RWPE1 (cell line): ENCODE measurements around the gene MARS1.

Experiments
- CTCF ChIA-PET: fragments of 350-600 bp; sonication (Branson Sonifier 250); formaldehyde crosslinking; extraction: SDS; loops from one replicate; lab custom pipeline; 2021; lab: Yijun Ruan, JAX
- POLR2A ChIA-PET: fragments of 400-600 bp; formaldehyde crosslinking; extraction: SDS; loops from one replicate; lab custom pipeline; 2020; ENCODE audit warnings: antibody characterized with exemption; ENCODE audit not compliant: low non-redundant PET; lab: Yijun Ruan, JAX
- DNase-seq: peaks from one replicate; pipeline ENCODE4 v3.0.0; 2012; ENCODE audit warnings: low spot score
- H3K27ac ChIP-seq: fragments of 450-650 bp; 2 replicates; pipeline ENCODE4 v1.5.1; 2017
- TF ChIP-seq, protein P1 (sequence below): fragments of 450-650 bp; conservative IDR thresholded peaks from 2 replicates; pipeline ENCODE4 v1.5.1; 2017; ENCODE audit warnings: low read depth, mild to moderate bottlenecking

MARS1 gene

DNA sequence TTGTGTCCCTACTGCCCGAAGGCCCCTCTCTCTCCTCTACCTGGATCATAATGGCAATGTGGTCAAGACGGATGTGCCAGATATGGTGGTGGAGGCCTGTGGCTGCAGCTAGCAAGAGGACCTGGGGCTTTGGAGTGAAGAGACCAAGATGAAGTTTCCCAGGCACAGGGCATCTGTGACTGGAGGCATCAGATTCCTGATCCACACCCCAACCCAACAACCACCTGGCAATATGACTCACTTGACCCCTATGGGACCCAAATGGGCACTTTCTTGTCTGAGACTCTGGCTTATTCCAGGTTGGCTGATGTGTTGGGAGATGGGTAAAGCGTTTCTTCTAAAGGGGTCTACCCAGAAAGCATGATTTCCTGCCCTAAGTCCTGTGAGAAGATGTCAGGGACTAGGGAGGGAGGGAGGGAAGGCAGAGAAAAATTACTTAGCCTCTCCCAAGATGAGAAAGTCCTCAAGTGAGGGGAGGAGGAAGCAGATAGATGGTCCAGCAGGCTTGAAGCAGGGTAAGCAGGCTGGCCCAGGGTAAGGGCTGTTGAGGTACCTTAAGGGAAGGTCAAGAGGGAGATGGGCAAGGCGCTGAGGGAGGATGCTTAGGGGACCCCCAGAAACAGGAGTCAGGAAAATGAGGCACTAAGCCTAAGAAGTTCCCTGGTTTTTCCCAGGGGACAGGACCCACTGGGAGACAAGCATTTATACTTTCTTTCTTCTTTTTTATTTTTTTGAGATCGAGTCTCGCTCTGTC, 31.0 kb upstream of the MARS1 start:
- CTCF ChIA-PET: interaction anchor here (0.6 kb wide), 1 partner anchor 9 kb away, joined by 4 read pairs; no protein-coding TSS in a partner anchor
- TF ChIP-seq, protein P1, sequence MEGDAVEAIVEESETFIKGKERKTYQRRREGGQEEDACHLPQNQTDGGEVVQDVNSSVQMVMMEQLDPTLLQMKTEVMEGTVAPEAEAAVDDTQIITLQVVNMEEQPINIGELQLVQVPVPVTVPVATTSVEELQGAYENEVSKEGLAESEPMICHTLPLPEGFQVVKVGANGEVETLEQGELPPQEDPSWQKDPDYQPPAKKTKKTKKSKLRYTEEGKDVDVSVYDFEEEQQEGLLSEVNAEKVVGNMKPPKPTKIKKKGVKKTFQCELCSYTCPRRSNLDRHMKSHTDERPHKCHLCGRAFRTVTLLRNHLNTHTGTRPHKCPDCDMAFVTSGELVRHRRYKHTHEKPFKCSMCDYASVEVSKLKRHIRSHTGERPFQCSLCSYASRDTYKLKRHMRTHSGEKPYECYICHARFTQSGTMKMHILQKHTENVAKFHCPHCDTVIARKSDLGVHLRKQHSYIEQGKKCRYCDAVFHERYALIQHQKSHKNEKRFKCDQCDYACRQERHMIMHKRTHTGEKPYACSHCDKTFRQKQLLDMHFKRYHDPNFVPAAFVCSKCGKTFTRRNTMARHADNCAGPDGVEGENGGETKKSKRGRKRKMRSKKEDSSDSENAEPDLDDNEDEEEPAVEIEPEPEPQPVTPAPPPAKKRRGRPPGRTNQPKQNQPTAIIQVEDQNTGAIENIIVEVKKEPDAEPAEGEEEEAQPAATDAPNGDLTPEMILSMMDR: no peak

DNA sequence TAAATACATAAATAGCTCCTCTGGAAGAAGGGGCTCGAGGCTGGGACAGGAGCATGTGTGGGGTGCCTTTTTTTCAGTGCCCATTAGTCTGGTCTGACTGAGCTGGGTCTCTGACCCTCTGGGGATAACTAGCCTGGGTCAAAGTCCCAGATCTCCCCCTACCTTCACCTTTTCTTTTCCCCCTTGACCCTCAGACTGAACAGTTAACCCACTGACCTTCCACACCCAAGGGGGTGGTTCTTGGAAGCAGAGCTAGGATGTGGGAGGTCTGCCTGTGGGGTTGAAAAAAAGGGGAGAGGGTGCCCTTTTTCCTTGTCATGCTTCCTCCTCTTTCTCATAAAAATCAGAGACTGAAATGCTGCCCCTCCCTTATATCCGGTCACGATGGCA, 29.2 kb upstream of the MARS1 start:
- no peak for DNase-seq
- TF ChIP-seq, protein P1: no peak
- CTCF ChIA-PET: interaction anchor here (0.5 to 1.4 kb wide), 14 partner anchors 13 to 258 kb away, joined by 3 to 5 read pairs (median 4); no protein-coding TSS in a partner anchor
- POLR2A ChIA-PET: no interaction called here
- H3K27ac ChIP-seq: peak overlapping the region; percentile 97

More for the DNA sequence above, 31.0 kb upstream of the MARS1 start:
- peak overlapping the region; percentile 97 for H3K27ac ChIP-seq
- DNase-seq: no peak
- POLR2A ChIA-PET: no interaction called here

DNA sequence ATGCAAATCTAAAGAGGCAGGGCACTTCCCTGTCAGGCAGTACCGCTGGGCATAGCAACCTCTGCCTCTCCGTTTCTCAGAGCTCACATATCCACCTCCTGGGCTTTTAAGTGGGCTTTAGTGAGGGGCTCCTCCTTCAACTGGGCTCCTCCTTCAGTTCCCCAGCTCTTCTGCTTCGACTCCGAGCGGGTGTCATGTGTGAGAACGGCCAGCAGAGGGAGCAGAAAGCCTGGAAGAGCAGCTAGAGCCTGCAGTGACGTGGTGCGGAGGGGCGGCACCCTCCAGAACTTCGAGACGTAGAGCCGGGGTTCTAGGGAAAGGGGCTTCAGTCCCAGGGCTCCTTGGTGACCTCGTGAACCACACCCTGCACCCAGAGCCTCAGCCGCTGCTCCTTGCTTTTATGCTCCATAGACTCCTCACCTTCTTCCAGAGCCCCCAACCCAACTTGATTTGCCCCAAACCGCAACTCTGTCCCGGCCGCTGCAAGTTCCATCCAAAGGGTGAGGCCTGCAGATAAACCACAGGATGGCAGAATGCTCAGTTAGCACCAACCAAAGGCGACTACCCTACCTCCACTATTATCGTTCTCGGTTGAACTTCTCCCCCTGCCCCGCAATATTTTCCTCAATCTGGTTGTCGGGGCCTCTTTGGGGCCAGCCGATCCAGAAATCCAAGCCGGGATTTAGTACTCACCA, 28.7 kb upstream of the MARS1 start:
- TF ChIP-seq, protein P1: peak; percentile 93
- peak overlapping the region; percentile 97 for H3K27ac ChIP-seq
- ChIA-PET POLR2A (interaction anchor here (0.6 kb wide), 1 partner anchor 56 kb away, joined by 3 read pairs; no protein-coding TSS in a partner anchor), CTCF (interaction anchor here (0.5 to 1.4 kb wide), 12 partner anchors 13 to 257 kb away, joined by 3 to 5 read pairs (median 4); no protein-coding TSS in a partner anchor)
- DNase-seq: peak; percentile 81

DNA sequence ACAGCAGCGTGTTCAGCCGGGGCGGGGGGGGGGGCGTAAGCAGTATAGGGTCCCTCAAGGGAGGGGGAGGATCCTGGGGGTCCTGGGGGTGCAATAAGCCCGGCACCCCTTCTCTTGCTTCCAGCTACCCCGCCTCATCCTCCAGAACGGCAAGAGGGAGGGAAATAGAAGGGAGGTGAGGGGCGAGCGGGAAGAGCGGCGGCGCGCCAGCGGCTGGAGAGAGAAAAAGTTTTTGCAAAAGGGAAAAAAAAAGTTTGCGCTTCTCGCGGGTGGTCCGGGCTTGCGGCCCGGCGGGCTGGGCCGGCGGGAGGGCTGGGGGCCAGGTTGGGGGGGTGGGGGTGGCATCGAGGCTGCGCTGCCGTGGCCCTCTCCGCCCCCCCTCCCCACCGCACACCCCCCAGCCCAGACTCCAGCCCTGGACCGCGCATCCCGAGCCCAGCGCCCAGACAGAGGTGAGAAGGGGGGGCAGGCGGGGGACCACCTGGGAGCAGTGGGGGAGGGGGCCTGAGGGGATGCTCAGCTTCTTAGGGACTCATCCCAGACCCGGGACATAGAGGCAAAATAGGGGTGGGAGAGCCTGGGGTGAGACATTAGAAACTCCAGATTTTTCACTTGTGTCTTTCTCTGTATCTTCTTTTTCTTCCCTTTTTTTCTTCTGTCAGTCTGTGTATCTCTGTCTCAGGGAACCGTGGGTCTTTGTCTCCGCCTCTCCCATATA, 28.0 kb upstream of the MARS1 start, which contains the start of gene GLI1:
Gene GLI1, plus strand, starts transcription at position 36 of the 718 bp plus-strand sequence. CDS start 3,907 bp downstream, outside the sequence.
- POLR2A ChIA-PET: no interaction called here
- CTCF ChIA-PET: interaction anchor here (0.6 to 1.4 kb wide), 7 partner anchors 12 to 257 kb away, joined by 3 to 5 read pairs (median 4); no protein-coding TSS in a partner anchor
- TF ChIP-seq, protein P1: no peak
- DNase-seq: peak; percentile 63
- H3K27ac ChIP-seq: peak within 1 kb of the TSS; percentile 97

DNA sequence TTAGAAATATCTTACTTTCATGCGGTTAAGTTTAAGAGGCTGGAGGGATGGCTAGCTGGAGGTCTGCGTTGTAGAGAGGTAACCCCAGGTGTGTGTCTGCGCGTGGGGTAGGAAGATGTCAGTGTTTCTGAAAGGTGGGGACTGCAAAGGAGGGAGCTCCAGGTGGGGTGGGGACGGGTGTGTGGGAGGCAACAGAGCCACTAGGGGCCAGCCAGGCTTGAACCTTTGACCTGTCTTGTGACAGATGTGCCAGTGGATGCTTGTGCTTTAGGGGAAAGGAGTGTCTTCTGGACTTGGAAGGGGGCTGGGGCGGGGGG, 27.4 kb upstream of the MARS1 start:
- no peak for DNase-seq
- CTCF ChIA-PET: no interaction called here
- H3K27ac ChIP-seq: peak overlapping the region; percentile 97
- POLR2A ChIA-PET: no interaction called here
- TF ChIP-seq, protein P1: no peak

DNA sequence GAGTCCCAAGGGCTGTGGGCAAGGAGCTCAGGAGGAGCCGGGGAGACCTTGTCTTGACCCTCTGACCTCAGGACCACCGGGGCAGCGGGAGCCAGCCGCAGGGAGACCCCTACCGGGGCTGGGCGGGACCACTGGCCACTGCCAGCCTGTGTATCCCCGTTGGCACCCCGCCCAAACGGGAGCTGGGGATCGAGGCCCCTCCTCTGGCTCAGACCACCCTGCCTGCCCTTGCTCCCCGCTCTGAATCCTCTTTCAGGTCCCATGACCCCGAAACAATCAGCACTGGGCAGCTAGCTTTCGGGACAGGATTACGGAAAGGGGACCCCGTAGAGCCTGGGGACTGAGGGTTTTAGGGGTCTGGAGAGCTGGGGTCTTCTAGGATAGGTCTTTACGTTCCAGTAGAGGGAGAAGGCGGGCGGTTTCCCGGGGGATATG, 27.0 kb upstream of the MARS1 start:
- peak overlapping the region; percentile 97 for H3K27ac ChIP-seq
- ChIA-PET CTCF (no interaction called here), POLR2A (no interaction called here)
- no peak for DNase-seq
- TF ChIP-seq, protein P1: no peak
